HepG2 (cell line): ENCODE data around the gene CHMP6. TPM values are rescaled to one million over a fixed set of nuclear protein-coding genes. Genes with fewer than 3 reads are reported as not detected.

Experiments used
- AGO1 ChIP-seq: fragments of 200-400 bp; formaldehyde crosslinking; IDR thresholded peaks from 2 replicates; pipeline ENCODE4 v1.6.1; 2017; ENCODE audit warnings: mild to moderate bottlenecking, low read depth, low read length, moderate library complexity; ENCODE audit not compliant: poor library complexity, severe bottlenecking
- CEBPG ChIP-seq: IDR thresholded peaks from 2 replicates; pipeline ENCODE4 v1.6.1; 2016
- HNRNPK ChIP-seq: fragments of 200-400 bp; formaldehyde crosslinking; IDR thresholded peaks from 2 replicates; pipeline ENCODE4 v1.6.1; 2018; ENCODE audit warnings: low read length, low read depth, moderate library complexity, mild to moderate bottlenecking; ENCODE audit not compliant: poor library complexity, severe bottlenecking
- KDM5B ChIP-seq: sonication (generic); formaldehyde crosslinking; IDR thresholded peaks from 2 replicates; pipeline ENCODE4 v1.4.0; 2020; ENCODE audit warnings: missing genetic modification reagents, mild to moderate bottlenecking, borderline replicate concordance
- MBD4 ChIP-seq: IDR thresholded peaks from 2 replicates; pipeline ENCODE4 v1.6.1; 2012; ENCODE audit warnings: low read length, inconsistent platforms, borderline replicate concordance
- NFE2L1 ChIP-seq: sonication (generic); formaldehyde crosslinking; IDR thresholded peaks from 2 replicates; pipeline ENCODE4 v1.4.0; 2020; ENCODE audit warnings: missing genetic modification reagents, mild to moderate bottlenecking, borderline replicate concordance
- RAD21 ChIP-seq: fragments of 450-650 bp; formaldehyde crosslinking; IDR thresholded peaks from 2 replicates; pipeline ENCODE4 v1.5.0; 2020; ENCODE audit warnings: mild to moderate bottlenecking
- REL ChIP-seq: sonication (generic); formaldehyde crosslinking; conservative IDR thresholded peaks from 2 replicates; pipeline ENCODE4 v1.8.0; 2022; ENCODE audit warnings: mild to moderate bottlenecking, missing genetic modification reagents, moderate library complexity
- SKI ChIP-seq: fragments of 450-650 bp; IDR thresholded peaks from one replicate; pipeline ENCODE4 v1.6.1; 2018; ENCODE audit warnings: mild to moderate bottlenecking; ENCODE audit not compliant: partially characterized antibody
- SRSF9 ChIP-seq: fragments of 200-400 bp; formaldehyde crosslinking; IDR thresholded peaks from 2 replicates; pipeline ENCODE4 v1.6.1; 2018; ENCODE audit warnings: borderline replicate concordance, mild to moderate bottlenecking, low read depth, low read length; ENCODE audit not compliant: insufficient read depth, poor library complexity, severe bottlenecking
- XRCC5 ChIP-seq: fragments of 200-400 bp; formaldehyde crosslinking; optimal IDR thresholded peaks from 2 replicates; pipeline ENCODE3; 2017; ENCODE audit warnings: mild to moderate bottlenecking, low read length
- ZBTB7B ChIP-seq: sonication (generic); formaldehyde crosslinking; IDR thresholded peaks from 2 replicates; pipeline ENCODE4 v1.4.0; 2020; ENCODE audit warnings: missing genetic modification reagents
- ZNF274 ChIP-seq: sonication (generic); formaldehyde crosslinking; IDR thresholded peaks from 2 replicates; pipeline ENCODE4 v1.5.1; 2020; ENCODE audit warnings: mild to moderate bottlenecking, missing genetic modification reagents
- ZNF709 ChIP-seq: sonication (generic); formaldehyde crosslinking; IDR thresholded peaks from 2 replicates; pipeline ENCODE4 v1.5.0; 2020; ENCODE audit warnings: mild to moderate bottlenecking, missing genetic modification reagents
- ZSCAN21 ChIP-seq: sonication (generic); formaldehyde crosslinking; IDR thresholded peaks from 2 replicates; pipeline ENCODE4 v1.8.0; 2022; ENCODE audit warnings: mild to moderate bottlenecking, missing genetic modification reagents, moderate library complexity, borderline replicate concordance
- polyA plus RNA-seq, 8 experiments: library from polyadenylated mRNA; depleted of rRNA in 3 of 8; stranded (reverse) in 7 of 8; unstranded in 1 of 8; fragments of >200 nt; fragmentation: Illumina TruSeq in 4 of 8; extraction: Trizol in 4 of 8; gene quantifications; 2 replicates each; pipeline versions ENCODE4 v1.2.1 to v1.2.3, GENCODE V29; 2011 to 2016; ENCODE audit warnings: low read depth in 4 of 8, missing spikeins in 1 of 8, mixed read lengths in 1 of 8; ENCODE audit not compliant: insufficient read depth in 1 of 8
- total RNA-seq, 5 experiments: library from RNA; depleted of rRNA; stranded (reverse); fragments of >200 nt; fragmentation: Illumina TruSeq; extraction: Trizol; gene quantifications; 2 replicates each; pipeline ENCODE4 v1.2.3, GENCODE V29; 2016; ENCODE audit warnings: low read depth in 1 of 5
- TF ChIP-seq, protein P1 (sequence below): sonication (generic); formaldehyde crosslinking; IDR thresholded peaks from 2 replicates; pipeline ENCODE4 v1.8.0; 2022; ENCODE audit warnings: mild to moderate bottlenecking, missing genetic modification reagents
- TF ChIP-seq, protein P2 (sequence below): sonication (generic); formaldehyde crosslinking; IDR thresholded peaks from 2 replicates; pipeline ENCODE4 v1.4.0; 2020; ENCODE audit warnings: mild to moderate bottlenecking, missing genetic modification reagents, borderline replicate concordance
- TF ChIP-seq, protein P3 (sequence below): sonication (generic); formaldehyde crosslinking; IDR thresholded peaks from 2 replicates; pipeline ENCODE4 v1.5.0; 2020; ENCODE audit warnings: mild to moderate bottlenecking, missing genetic modification reagents, moderate library complexity
- TF ChIP-seq, protein P4 (sequence below): IDR thresholded peaks from 2 replicates; pipeline ENCODE4 v1.6.1; 2012; ENCODE audit warnings: low read depth, low read length, improper control_type of control experiment

The CHMP6 gene
- total and polyA plus RNA-seq, 2 of the 13 experiments (the other 11 are each of a cell fraction or from before 2014, with no cell fraction given) = 11.1 to 24.2 TPM

DNA sequence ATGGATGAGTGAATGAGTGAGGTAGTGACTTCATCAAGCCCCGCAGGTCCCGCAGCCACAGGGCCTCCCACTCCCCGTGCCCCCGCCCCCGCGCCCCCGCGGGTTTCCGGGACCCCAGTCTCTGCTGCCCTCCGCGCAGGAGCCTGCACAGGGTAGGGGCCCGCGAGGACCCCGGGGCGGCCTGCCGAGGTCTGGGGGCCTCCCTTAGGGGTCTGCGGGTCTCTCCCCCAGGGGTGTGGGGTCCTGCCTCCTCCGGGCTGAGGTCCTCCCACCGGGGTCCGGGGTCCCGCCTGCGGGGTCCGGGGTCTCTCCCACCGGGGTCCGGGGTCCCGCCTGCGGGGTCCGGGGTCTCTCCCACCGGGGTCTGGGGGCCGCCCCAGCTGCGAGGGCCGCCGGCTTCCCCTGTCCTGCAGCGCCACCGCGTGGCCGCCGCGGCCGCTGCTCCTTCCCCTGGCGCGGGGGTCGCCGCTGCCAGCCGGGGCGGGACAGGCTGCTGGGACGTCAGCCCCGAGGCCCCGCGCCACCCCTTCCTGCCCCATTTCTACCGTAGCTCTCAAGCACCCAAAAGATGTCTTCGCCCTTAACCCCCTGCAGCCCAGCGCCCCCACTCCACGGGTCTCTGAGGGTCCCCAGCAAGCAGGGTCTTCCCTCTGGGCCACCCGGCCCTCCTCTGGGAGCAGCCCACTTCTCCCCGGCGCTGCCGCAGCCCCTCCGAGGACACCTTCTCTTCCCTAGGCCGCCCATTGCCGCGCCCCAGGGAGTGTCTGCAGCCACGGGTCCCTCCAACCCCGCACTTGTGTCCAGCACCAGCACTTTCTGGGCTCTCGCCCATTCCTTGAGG lies 10.4 kb upstream of the CHMP6 start (continued):
- no peak for TF ChIP-seq SRSF9
- TF ChIP-seq, protein P1, sequence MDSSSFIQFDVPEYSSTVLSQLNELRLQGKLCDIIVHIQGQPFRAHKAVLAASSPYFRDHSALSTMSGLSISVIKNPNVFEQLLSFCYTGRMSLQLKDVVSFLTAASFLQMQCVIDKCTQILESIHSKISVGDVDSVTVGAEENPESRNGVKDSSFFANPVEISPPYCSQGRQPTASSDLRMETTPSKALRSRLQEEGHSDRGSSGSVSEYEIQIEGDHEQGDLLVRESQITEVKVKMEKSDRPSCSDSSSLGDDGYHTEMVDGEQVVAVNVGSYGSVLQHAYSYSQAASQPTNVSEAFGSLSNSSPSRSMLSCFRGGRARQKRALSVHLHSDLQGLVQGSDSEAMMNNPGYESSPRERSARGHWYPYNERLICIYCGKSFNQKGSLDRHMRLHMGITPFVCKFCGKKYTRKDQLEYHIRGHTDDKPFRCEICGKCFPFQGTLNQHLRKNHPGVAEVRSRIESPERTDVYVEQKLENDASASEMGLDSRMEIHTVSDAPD = no peak
- no peak for TF ChIP-seq AGO1
- no peak for TF ChIP-seq REL (CRISPR knock-in tag)
- no peak for TF ChIP-seq SKI
- no peak for TF ChIP-seq ZNF274 (CRISPR knock-in tag)
- peak; percentile 28 for TF ChIP-seq XRCC5
- no peak for TF ChIP-seq CEBPG
- TF ChIP-seq, protein P2, sequence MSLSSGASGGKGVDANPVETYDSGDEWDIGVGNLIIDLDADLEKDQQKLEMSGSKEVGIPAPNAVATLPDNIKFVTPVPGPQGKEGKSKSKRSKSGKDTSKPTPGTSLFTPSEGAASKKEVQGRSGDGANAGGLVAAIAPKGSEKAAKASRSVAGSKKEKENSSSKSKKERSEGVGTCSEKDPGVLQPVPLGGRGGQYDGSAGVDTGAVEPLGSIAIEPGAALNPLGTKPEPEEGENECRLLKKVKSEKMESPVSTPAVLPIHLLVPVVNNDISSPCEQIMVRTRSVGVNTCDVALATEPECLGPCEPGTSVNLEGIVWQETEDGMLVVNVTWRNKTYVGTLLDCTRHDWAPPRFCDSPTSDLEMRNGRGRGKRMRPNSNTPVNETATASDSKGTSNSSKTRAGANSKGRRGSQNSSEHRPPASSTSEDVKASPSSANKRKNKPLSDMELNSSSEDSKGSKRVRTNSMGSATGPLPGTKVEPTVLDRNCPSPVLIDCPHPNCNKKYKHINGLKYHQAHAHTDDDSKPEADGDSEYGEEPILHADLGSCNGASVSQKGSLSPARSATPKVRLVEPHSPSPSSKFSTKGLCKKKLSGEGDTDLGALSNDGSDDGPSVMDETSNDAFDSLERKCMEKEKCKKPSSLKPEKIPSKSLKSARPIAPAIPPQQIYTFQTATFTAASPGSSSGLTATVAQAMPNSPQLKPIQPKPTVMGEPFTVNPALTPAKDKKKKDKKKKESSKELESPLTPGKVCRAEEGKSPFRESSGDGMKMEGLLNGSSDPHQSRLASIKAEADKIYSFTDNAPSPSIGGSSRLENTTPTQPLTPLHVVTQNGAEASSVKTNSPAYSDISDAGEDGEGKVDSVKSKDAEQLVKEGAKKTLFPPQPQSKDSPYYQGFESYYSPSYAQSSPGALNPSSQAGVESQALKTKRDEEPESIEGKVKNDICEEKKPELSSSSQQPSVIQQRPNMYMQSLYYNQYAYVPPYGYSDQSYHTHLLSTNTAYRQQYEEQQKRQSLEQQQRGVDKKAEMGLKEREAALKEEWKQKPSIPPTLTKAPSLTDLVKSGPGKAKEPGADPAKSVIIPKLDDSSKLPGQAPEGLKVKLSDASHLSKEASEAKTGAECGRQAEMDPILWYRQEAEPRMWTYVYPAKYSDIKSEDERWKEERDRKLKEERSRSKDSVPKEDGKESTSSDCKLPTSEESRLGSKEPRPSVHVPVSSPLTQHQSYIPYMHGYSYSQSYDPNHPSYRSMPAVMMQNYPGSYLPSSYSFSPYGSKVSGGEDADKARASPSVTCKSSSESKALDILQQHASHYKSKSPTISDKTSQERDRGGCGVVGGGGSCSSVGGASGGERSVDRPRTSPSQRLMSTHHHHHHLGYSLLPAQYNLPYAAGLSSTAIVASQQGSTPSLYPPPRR = no peak
- TF ChIP-seq HNRNPK = peak; percentile 44
- TF ChIP-seq RAD21 (CRISPR knock-in tag) = peak; percentile 96
- TF ChIP-seq, protein P3, sequence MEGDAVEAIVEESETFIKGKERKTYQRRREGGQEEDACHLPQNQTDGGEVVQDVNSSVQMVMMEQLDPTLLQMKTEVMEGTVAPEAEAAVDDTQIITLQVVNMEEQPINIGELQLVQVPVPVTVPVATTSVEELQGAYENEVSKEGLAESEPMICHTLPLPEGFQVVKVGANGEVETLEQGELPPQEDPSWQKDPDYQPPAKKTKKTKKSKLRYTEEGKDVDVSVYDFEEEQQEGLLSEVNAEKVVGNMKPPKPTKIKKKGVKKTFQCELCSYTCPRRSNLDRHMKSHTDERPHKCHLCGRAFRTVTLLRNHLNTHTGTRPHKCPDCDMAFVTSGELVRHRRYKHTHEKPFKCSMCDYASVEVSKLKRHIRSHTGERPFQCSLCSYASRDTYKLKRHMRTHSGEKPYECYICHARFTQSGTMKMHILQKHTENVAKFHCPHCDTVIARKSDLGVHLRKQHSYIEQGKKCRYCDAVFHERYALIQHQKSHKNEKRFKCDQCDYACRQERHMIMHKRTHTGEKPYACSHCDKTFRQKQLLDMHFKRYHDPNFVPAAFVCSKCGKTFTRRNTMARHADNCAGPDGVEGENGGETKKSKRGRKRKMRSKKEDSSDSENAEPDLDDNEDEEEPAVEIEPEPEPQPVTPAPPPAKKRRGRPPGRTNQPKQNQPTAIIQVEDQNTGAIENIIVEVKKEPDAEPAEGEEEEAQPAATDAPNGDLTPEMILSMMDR (CRISPR knock-in tag) = peak; percentile 73
- TF ChIP-seq NFE2L1 (CRISPR knock-in tag) = no peak
- TF ChIP-seq ZBTB7B (CRISPR knock-in tag) = 0 out of 2 replicates have a peak, but pooled peaks have one; percentile 23
- TF ChIP-seq MBD4 = no peak
- no peak for TF ChIP-seq ZNF709
- TF ChIP-seq, protein P4, sequence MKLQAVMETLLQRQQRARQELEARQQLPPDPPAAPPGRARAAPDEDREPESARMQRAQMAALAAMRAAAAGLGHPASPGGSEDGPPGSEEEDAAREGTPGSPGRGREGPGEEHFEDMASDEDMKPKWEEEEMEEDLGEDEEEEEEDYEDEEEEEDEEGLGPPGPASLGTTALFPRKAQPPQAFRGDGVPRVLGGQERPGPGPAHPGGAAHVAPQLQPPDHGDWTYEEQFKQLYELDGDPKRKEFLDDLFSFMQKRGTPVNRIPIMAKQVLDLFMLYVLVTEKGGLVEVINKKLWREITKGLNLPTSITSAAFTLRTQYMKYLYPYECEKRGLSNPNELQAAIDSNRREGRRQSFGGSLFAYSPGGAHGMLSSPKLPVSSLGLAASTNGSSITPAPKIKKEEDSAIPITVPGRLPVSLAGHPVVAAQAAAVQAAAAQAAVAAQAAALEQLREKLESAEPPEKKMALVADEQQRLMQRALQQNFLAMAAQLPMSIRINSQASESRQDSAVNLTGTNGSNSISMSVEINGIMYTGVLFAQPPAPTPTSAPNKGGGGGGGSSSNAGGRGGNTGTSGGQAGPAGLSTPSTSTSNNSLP = no peak
- TF ChIP-seq KDM5B (CRISPR knock-in tag) = peak; percentile 74; the same call in 1 of the 2 replicates
- no peak for TF ChIP-seq ZSCAN21 (CRISPR knock-in tag)
